ENCODE results near the gene SEMA4D. TPM values are rescaled to one million over a fixed set of nuclear protein-coding genes. Genes with fewer than 3 reads are reported as not detected.
A peak's percentile ranks its signal among the peaks of the same experiment; 100 is the strongest.

Gene SEMA4D
- polyA plus RNA-seq (34.0 and 40.9 TPM in 2 replicates), polyA minus RNA-seq (47.5 and 67.0 TPM in 2 replicates)

GRCh38 chr9:89497978-89498851 is at the start of gene SEMA4D:
SEMA4D (minus strand) TSS chr9:89498113; CDS start chr9:89405456, 92,657 bp downstream.
- peak within 1 kb of the TSS; percentile 76 for H3K4me2 ChIP-seq (ENCODE audit: low read length)
- no peaks in the 10 kb centered on the region for H3K9me3 ChIP-seq (ENCODE audit: low read length)
- no peaks in the 10 kb centered on the region for H3F3A ChIP-seq (ENCODE audit: insufficient read depth, low read length, poor library complexity, severe bottlenecking)
- peak within 1 kb of the TSS; percentile 72 for H3K27ac ChIP-seq (ENCODE audit: low read length)
- H3K9ac ChIP-seq (ENCODE audit: low read length), result peak within 1 kb of the TSS; percentile 93
- TF ChIP-seq EZH2 (IDR thresholded peaks at IDR 0.05; ENCODE audit: borderline replicate concordance, insufficient read depth, low read length, poor library complexity, severe bottlenecking) (no peak), RAD21 (conservative IDR thresholded peaks at IDR 0.05) (no peak), EP300 (conservative IDR thresholded peaks at IDR 0.05; ENCODE audit: poor library complexity, severe bottlenecking) (peak; percentile 10), POLR2AphosphoS5 (IDR thresholded peaks at IDR 0.05) (peak; percentile 68)
- H3K27me3 ChIP-seq (ENCODE audit: insufficient read depth, low read depth, low read length), result no peaks in the 10 kb centered on the region
- no peaks in the 10 kb centered on the region for H3K9me2 ChIP-seq (ENCODE audit: insufficient read depth, low read length)
- no peaks in the 10 kb centered on the region for H4K20me1 ChIP-seq (ENCODE audit: insufficient read depth)
- no peaks in the 10 kb centered on the region for H3K36me3 ChIP-seq (ENCODE audit: insufficient read depth, low read length)
- H2AFZ ChIP-seq (ENCODE audit: low read depth, low read length), result no peak within 1 kb of the TSS
- H3K4me3 ChIP-seq (ENCODE audit: low read length), result peak within 1 kb of the TSS; percentile 78
- peaks cover 51% of the 10 kb centered on the region for H3K79me2 ChIP-seq (replicated peaks; ENCODE audit: insufficient read depth, low read length)

GRCh38 chr9:89547000-89547399 is 49.1 kb upstream of the SEMA4D start:
- H3K36me3 ChIP-seq (ENCODE audit: insufficient read depth, low read length), result no peaks in the 10 kb centered on the region
- no peak for TF ChIP-seq POLR2AphosphoS5 (IDR thresholded peaks at IDR 0.05)
- TF ChIP-seq CTCF (IDR thresholded peaks at IDR 0.05; ENCODE audit: poor library complexity, severe bottlenecking), result no peak
- TF ChIP-seq EP300 (conservative IDR thresholded peaks at IDR 0.05; ENCODE audit: poor library complexity, severe bottlenecking), result no peak
- no peak for TF ChIP-seq SMC3 (conservative IDR thresholded peaks at IDR 0.05; ENCODE audit: poor library complexity)
- TF ChIP-seq RAD21 (conservative IDR thresholded peaks at IDR 0.05), result no peak
- TF ChIP-seq TAF1 (IDR thresholded peaks at IDR 0.05; ENCODE audit: low read depth), result no peak
- TF ChIP-seq REST (IDR thresholded peaks at IDR 0.05; ENCODE audit: borderline replicate concordance), result no peak
- TF ChIP-seq EZH2 (IDR thresholded peaks at IDR 0.05; ENCODE audit: borderline replicate concordance, insufficient read depth, low read length, poor library complexity, severe bottlenecking), result no peak
- no peak for TF ChIP-seq MXI1 (conservative IDR thresholded peaks at IDR 0.05; ENCODE audit: poor library complexity, severe bottlenecking)
- no peak overlapping the region for H3K4me3 ChIP-seq (ENCODE audit: low read length)
- no peaks in the 10 kb centered on the region for H3K27me3 ChIP-seq (ENCODE audit: insufficient read depth, low read depth, low read length)
- no peaks in the 10 kb centered on the region for H3F3A ChIP-seq (ENCODE audit: insufficient read depth, low read length, poor library complexity, severe bottlenecking)
- H3K9me3 ChIP-seq (ENCODE audit: low read length), result no peaks in the 10 kb centered on the region
- no peak overlapping the region for H2AFZ ChIP-seq (ENCODE audit: low read depth, low read length)
- no peak overlapping the region for H3K4me2 ChIP-seq (ENCODE audit: low read length)
- H3K9ac ChIP-seq (ENCODE audit: low read length), result no peak overlapping the region
- H4K20me1 ChIP-seq (ENCODE audit: insufficient read depth), result no peaks in the 10 kb centered on the region
- H3K27ac ChIP-seq (ENCODE audit: low read length), result no peak overlapping the region
- H3K79me2 ChIP-seq (replicated peaks; ENCODE audit: insufficient read depth, low read length), result no peaks in the 10 kb centered on the region
- H3K9me2 ChIP-seq (ENCODE audit: insufficient read depth, low read length), result no peaks in the 10 kb centered on the region
